A673 (cell line): ENCODE measurements around the gene BPIFA1. TPM values are rescaled to one million over a fixed set of nuclear protein-coding genes. Genes with fewer than 3 reads are reported as not detected.

ENCODE experiments used
- BruUV-seq: library from RNA; stranded (reverse); fragments of 400-500 nt; replicated peaks from 2 replicates; lab custom pipeline; 2021; lab: Mats Ljungman, UMichigan
- CTCF ChIA-PET: fragments of 300-600 bp; sonication (Branson Sonifier 250); formaldehyde crosslinking; loops from one replicate; lab custom pipeline; 2022; ENCODE audit warnings: antibody characterized with exemption; lab: Charles Lee
- POLR2A ChIA-PET: fragments of 300-600 bp; sonication (Branson Sonifier 250); formaldehyde crosslinking; loops from one replicate; lab custom pipeline; 2022; ENCODE audit warnings: antibody characterized with exemption; ENCODE audit not compliant: low non-redundant PET; lab: Charles Lee
- DNase-seq: peaks from one replicate; pipeline ENCODE4 v3.0.0-alpha.2; 2015; ENCODE audit warnings: low spot score
- H3K27ac ChIP-seq: fragments of 200-600 bp; sonication (generic); 2 replicates; pipeline ENCODE4 v1.5.1; 2016; ENCODE audit warnings: mixed run types, low read depth, mild to moderate bottlenecking, mixed read lengths, antibody characterized with exemption, low read length; ENCODE audit not compliant: poor library complexity, severe bottlenecking
- H3K27me3 ChIP-seq: fragments of 200-600 bp; sonication (generic); replicated peaks from 2 replicates; pipeline ENCODE4 v1.6.1; 2017; ENCODE audit warnings: mixed run types, low read depth, mild to moderate bottlenecking, mixed read lengths, antibody characterized with exemption, low read length; ENCODE audit not compliant: insufficient read depth, poor library complexity
- H3K36me3 ChIP-seq: fragments of 200-600 bp; sonication (generic); 2 replicates; pipeline ENCODE4 v1.6.1; 2016; ENCODE audit warnings: mixed run types, mild to moderate bottlenecking, mixed read lengths, antibody characterized with exemption, low read length; ENCODE audit not compliant: insufficient read depth, poor library complexity, severe bottlenecking
- H3K4me1 ChIP-seq: fragments of 200-600 bp; sonication (generic); 2 replicates; pipeline ENCODE4 v1.6.1; 2017; ENCODE audit warnings: mixed run types, mild to moderate bottlenecking, mixed read lengths, antibody characterized with exemption, low read length; ENCODE audit not compliant: insufficient read depth, poor library complexity, severe bottlenecking
- H3K4me3 ChIP-seq: fragments of 200-600 bp; sonication (generic); 2 replicates; pipeline ENCODE4 v1.5.1; 2016; ENCODE audit warnings: low read depth, mixed run types, mild to moderate bottlenecking, mixed read lengths, low read length; ENCODE audit not compliant: poor library complexity, severe bottlenecking
- H3K9me3 ChIP-seq: fragments of 200-600 bp; sonication (generic); 2 replicates; pipeline ENCODE4 v1.6.1; 2016; ENCODE audit warnings: mixed run types, low read depth, mild to moderate bottlenecking, mixed read lengths, antibody characterized with exemption, low read length; ENCODE audit not compliant: poor library complexity, severe bottlenecking
- EZH2 ChIP-seq: fragments of 200-600 bp; sonication (generic); IDR thresholded peaks from 2 replicates; pipeline ENCODE4 v1.6.1; 2017; ENCODE audit warnings: borderline replicate concordance, low read depth, mild to moderate bottlenecking, mixed read lengths, antibody characterized with exemption, low read length; ENCODE audit not compliant: poor library complexity, severe bottlenecking
- intact Hi-C: fragments of 100-400 bp; cut with micrococcal nuclease; formaldehyde crosslinking; loops from one replicate; pipeline ENCODE4 v1.10.0; 2022; ENCODE audit not compliant: unreplicated experiment
- total RNA-seq: library from RNA; stranded (reverse); gene quantifications from 2 replicates; pipeline ENCODE4 v1.2.3, GENCODE V29; 2021
- TF ChIP-seq, protein P1 (sequence below): fragments of 300-800, 200-600 bp; sonication (generic); conservative IDR thresholded peaks from 2 replicates; pipeline ENCODE4 v1.5.1; 2017; ENCODE audit warnings: low read depth, mild to moderate bottlenecking, antibody characterized with exemption, low read length, moderate library complexity, mixed read lengths

The BPIFA1 gene
- total RNA-seq, 1 experiment from 2014 or later: not detected

DNA sequence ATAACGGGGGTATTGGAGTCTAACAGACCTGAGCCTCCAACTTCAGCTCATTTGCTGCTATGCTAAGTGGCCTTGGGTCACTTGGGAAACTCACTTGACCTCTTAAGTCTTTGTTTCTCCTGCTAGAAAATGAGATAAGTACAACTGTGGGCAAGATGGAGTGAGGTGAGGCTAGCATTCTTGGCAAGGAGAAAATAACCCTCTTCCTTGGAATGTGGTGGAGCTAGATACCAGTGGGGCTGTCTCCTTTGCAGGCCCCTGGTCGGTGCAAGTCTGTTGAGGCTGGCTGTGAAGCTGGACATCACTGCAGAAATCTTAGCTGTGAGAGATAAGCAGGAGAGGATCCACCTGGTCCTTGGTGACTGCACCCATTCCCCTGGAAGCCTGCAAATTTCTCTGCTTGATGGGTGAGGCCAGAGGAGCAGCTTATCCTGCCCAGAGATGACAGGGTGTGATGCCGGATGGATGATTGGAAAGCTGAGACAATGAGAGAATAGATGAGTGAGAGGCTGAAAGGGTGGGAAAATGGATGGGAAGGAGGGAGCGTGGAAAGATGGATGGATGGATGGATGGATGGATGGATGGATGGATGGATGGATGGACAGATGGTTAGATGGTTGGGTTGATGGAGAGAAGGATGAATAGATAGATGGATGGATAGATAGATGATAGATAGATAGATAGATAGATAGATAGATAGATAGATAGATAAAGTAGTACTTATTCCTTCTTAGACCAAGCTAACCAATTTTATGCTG is 4.4 kb downstream of the BPIFA1 start:
- DNase-seq: no peak
- POLR2A ChIA-PET: no interaction called here
- no peak for TF ChIP-seq EZH2
- intact Hi-C loops: no loop called here
- no peak overlapping the region for H3K27ac ChIP-seq
- no TSS peak for BruUV-seq
- H3K4me1 ChIP-seq: no peaks in the 10 kb centered on the region
- H3K4me3 ChIP-seq: no peak overlapping the region
- no peaks in the 10 kb centered on the region for H3K36me3 ChIP-seq
- CTCF ChIA-PET: no interaction called here
- no peaks in the 10 kb centered on the region for H3K9me3 ChIP-seq
- peaks cover 20% of the 10 kb centered on the region for H3K27me3 ChIP-seq

DNA sequence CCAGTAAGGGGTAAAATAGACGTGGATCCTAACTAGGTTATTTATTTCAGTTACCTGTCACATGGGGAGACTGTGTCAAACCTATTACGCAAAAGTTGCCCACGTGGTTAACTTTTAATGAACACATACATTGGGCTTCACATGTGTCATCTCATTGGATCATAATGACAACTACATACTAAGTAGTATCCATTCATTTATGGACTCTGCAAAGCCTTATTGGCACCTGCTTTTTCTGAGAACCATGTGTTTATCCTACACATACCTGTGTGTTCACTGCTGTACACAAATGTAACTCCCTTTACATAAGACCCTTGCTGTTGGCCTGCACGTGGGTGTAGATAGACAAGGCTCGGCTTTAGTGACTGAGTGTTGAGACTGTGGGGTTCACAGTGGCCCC is 5.1 kb downstream of the BPIFA1 start:
- intact Hi-C loops: no loop called here
- H3K9me3 ChIP-seq: no peaks in the 10 kb centered on the region
- peaks cover 13% of the 10 kb centered on the region for H3K27me3 ChIP-seq
- CTCF ChIA-PET: no interaction called here
- BruUV-seq: no TSS peak
- H3K4me1 ChIP-seq: no peaks in the 10 kb centered on the region
- H3K4me3 ChIP-seq: no peak overlapping the region
- no peak for DNase-seq
- no peaks in the 10 kb centered on the region for H3K36me3 ChIP-seq
- TF ChIP-seq EZH2: no peak
- TF ChIP-seq, protein P1, sequence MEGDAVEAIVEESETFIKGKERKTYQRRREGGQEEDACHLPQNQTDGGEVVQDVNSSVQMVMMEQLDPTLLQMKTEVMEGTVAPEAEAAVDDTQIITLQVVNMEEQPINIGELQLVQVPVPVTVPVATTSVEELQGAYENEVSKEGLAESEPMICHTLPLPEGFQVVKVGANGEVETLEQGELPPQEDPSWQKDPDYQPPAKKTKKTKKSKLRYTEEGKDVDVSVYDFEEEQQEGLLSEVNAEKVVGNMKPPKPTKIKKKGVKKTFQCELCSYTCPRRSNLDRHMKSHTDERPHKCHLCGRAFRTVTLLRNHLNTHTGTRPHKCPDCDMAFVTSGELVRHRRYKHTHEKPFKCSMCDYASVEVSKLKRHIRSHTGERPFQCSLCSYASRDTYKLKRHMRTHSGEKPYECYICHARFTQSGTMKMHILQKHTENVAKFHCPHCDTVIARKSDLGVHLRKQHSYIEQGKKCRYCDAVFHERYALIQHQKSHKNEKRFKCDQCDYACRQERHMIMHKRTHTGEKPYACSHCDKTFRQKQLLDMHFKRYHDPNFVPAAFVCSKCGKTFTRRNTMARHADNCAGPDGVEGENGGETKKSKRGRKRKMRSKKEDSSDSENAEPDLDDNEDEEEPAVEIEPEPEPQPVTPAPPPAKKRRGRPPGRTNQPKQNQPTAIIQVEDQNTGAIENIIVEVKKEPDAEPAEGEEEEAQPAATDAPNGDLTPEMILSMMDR: no peak
- POLR2A ChIA-PET: no interaction called here
- no peak overlapping the region for H3K27ac ChIP-seq

DNA sequence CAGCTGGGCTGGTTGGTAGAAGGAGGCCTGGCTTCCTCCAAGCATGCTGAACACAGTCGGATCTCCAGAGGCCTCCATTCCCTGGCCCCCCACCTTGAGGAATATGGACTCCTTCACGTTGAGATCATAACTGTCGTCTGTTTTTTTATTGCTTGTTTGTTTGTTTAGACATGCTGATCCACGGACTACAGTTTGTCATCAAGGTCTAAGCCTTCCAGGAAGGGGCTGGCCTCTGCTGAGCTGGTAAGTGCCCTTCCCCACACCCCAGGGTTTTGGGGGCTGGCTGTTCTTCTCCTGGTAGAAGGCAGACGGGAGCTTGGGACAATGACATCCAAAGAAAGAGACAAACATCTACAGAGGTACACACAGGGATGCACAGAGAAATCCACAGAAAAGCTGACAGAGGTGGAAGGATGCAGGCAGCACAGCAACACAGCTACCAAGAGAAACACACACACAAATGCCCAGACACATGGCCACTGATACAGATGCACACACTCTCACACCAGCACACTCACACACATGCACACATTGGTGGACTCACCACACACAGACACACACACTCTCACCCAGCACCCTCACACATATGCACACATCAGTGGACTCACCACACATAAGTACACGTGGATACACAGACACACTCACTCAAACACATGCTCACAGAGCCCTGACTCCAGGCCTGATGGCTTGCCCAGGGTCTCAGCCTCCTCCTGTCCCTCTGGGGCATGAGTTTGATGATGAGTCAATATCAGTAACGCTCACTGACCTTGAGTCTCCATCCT is 6.7 kb downstream of the BPIFA1 start:
- H3K9me3 ChIP-seq: no peaks in the 10 kb centered on the region
- H3K4me1 ChIP-seq: no peaks in the 10 kb centered on the region
- H3K27me3 ChIP-seq: peaks cover 12% of the 10 kb centered on the region
- H3K4me3 ChIP-seq: no peak overlapping the region
- CTCF ChIA-PET: no interaction called here
- no TSS peak for BruUV-seq
- H3K27ac ChIP-seq: no peak overlapping the region
- no peaks in the 10 kb centered on the region for H3K36me3 ChIP-seq
- no peak for DNase-seq
- POLR2A ChIA-PET: no interaction called here
- intact Hi-C loops: no loop called here
- TF ChIP-seq, protein P1: no peak
- TF ChIP-seq EZH2: no peak
